Ascending aorta (tissue), 2 donors: Measurements from ENCODE around the gene CLEC4G. TPM values are rescaled to one million over a fixed set of nuclear protein-coding genes. Genes with fewer than 3 reads are reported as not detected.

Source experiments
- DNase-seq, 2 donors: peaks; one replicate each; pipeline ENCODE4 v3.0.0-alpha.2; 2019; ENCODE audit warnings: low spot score in 2 of 2
- H3K27ac ChIP-seq, 2 donors: fragments of 200-600 bp; sonication (generic); one replicate each; pipeline ENCODE4 v1.5.1; 2016 to 2017; ENCODE audit warnings: mild to moderate bottlenecking in 1 of 2
- H3K27me3 ChIP-seq: fragments of 200-600 bp; sonication (generic); one replicate; pipeline ENCODE4 v1.5.1; 2017
- H3K36me3 ChIP-seq, 2 donors: fragments of 200-600 bp; sonication (generic); one replicate each; pipeline ENCODE4 v1.5.1; 2016
- H3K4me1 ChIP-seq, 2 donors: fragments of 200-600 bp; sonication (generic); one replicate each; pipeline ENCODE4 v1.5.1; 2016 to 2017; ENCODE audit warnings: mild to moderate bottlenecking in 1 of 2
- H3K4me3 ChIP-seq, 2 donors: fragments of 200-600 bp; sonication (generic); one replicate each; pipeline ENCODE4 v1.5.1; 2016 to 2017; ENCODE audit warnings: mild to moderate bottlenecking in 1 of 2
- H3K9me3 ChIP-seq, 2 donors: fragments of 200-600 bp; sonication (generic); one replicate each; pipeline ENCODE4 v1.5.1; 2016
- CTCF ChIP-seq, 3 experiments: fragments of 200-600 bp in 2 of 3; fragments of 450-650 bp in 1 of 3; sonication (generic) in 2 of 3; IDR thresholded peaks; one replicate each; pipeline ENCODE4 v1.5.1; 2016 to 2019; ENCODE audit warnings: antibody characterized with exemption in 3 of 3, mild to moderate bottlenecking in 1 of 3, moderate library complexity in 1 of 3
- intact Hi-C: fragments of 100-400 bp; cut with DNase I; formaldehyde crosslinking; loops from one replicate; pipeline ENCODE4 v1.15.1; 2023
- total RNA-seq: library from RNA; depleted of rRNA; stranded (reverse); fragments of >200 nt; gene quantifications from one replicate; pipeline ENCODE4 v1.1.0, GENCODE V29; 2016

CLEC4G gene
- total RNA-seq, 1 donor from 2014 or later, result 1.7 TPM

- Histone ChIP-seq H3K4me3 (peak within 1 kb of the TSS; percentile 98 to 99), H3K27me3 (no peaks in the 10 kb centered on the region), H3K4me1 (peaks cover 4 to 11% of the 10 kb centered on the region in 2 donors), H3K27ac (peak within 1 kb of the TSS; percentile 77 to 81), H3K9me3 (no peaks in the 10 kb centered on the region), H3K36me3 (peaks cover 28 to 33% of the 10 kb centered on the region in 2 donors)
- intact Hi-C loops, result loop anchor here (1.0 to 2.0 kb wide), 5 partner anchors 28 to 578 kb away; partner anchors contain the start of genes PET100 and XAB2
- peak; percentile 55 to 97 (median 73) for TF ChIP-seq CTCF (IDR thresholded peaks at IDR 0.05)
- DNase-seq, result peak; percentile 42 to 91
Observed at GRCh38 chr19:7680606-7681339, 51.1 kb downstream of the CLEC4G start, which contains the start of gene TRAPPC5. Gene TRAPPC5, plus strand, starts transcription at chr19:7680833. Its CDS starts 1,421 bp downstream, at chr19:7682254.

GRCh38 chr19:7679771-7680605, 51.9 kb downstream of the CLEC4G start:
- peak overlapping the region; percentile 98 to 99 for H3K4me3 ChIP-seq
- no peaks in the 10 kb centered on the region for H3K9me3 ChIP-seq
- H3K27ac ChIP-seq, result no peak overlapping the region
- intact Hi-C loops, result loop anchor here (1.0 to 2.0 kb wide), 5 partner anchors 28 to 577 kb away; partner anchors contain the start of genes PET100 and XAB2
- DNase-seq, result no peak
- H3K27me3 ChIP-seq, result no peaks in the 10 kb centered on the region
- H3K36me3 ChIP-seq, result peaks cover 26 to 28% of the 10 kb centered on the region in 2 donors
- no peak for TF ChIP-seq CTCF (IDR thresholded peaks at IDR 0.05)
- H3K4me1 ChIP-seq, result peaks cover 4 to 11% of the 10 kb centered on the region in 2 donors

GRCh38 chr19:7678971-7679751, 52.7 kb downstream of the CLEC4G start:
- DNase-seq, result no peak
- no peaks in the 10 kb centered on the region for H3K9me3 ChIP-seq
- H3K27me3 ChIP-seq, result no peaks in the 10 kb centered on the region
- peaks cover 19 to 20% of the 10 kb centered on the region in 2 donors for H3K36me3 ChIP-seq
- no peak overlapping the region for H3K27ac ChIP-seq
- H3K4me1 ChIP-seq, result peaks cover 4 to 11% of the 10 kb centered on the region in 2 donors
- TF ChIP-seq CTCF (IDR thresholded peaks at IDR 0.05), result no peak
- intact Hi-C loops, result no loop called here
- no peak overlapping the region for H3K4me3 ChIP-seq

Other genes with a start within 250 kb of the CLEC4G start
- gene PEX11G, start 243.1 kb downstream of the CLEC4G start, total RNA-seq, result not detected
- 163 TPM for gene ZNF358, start 216.0 kb downstream of the CLEC4G start, total RNA-seq
- gene MCOLN1, start 209.5 kb downstream of the CLEC4G start, total RNA-seq, result 11.9 TPM
- 190 TPM for gene PNPLA6, start 196.4 kb downstream of the CLEC4G start, total RNA-seq
- not detected for gene CAMSAP3, start 136.2 kb downstream of the CLEC4G start, total RNA-seq
- 18.4 TPM for gene XAB2, start 102.6 kb downstream of the CLEC4G start, total RNA-seq
- not detected for gene PET100, start 102.3 kb downstream of the CLEC4G start, total RNA-seq
- not detected for gene PCP2, start 98.4 kb downstream of the CLEC4G start, total RNA-seq
- 26.6 TPM for gene STXBP2, start 95.0 kb downstream of the CLEC4G start, total RNA-seq
- not detected for gene RETN, start 63.1 kb downstream of the CLEC4G start, total RNA-seq
- gene MCEMP1, start 55.0 kb downstream of the CLEC4G start, total RNA-seq, result not detected
- 166 TPM for gene TRAPPC5, start 51.3 kb downstream of the CLEC4G start, total RNA-seq
- not detected for gene FCER2, start 30.0 kb downstream of the CLEC4G start, total RNA-seq
- 12.6 TPM for gene CD209, start 15.4 kb upstream of the CLEC4G start, total RNA-seq
- not detected for gene CLEC4M, start 31.1 kb upstream of the CLEC4G start, total RNA-seq
- 27.7 TPM for gene EVI5L, start 98.1 kb upstream of the CLEC4G start, total RNA-seq
- gene PRR36, start 142.3 kb upstream of the CLEC4G start, total RNA-seq, result not detected
- gene LRRC8E, start 156.4 kb upstream of the CLEC4G start, total RNA-seq, result not detected
- gene MAP2K7, start 171.8 kb upstream of the CLEC4G start, total RNA-seq, result 37.3 TPM
- gene TGFBR3L, start 182.7 kb upstream of the CLEC4G start, total RNA-seq, result 7.1 TPM
- gene SNAPC2, start 188.2 kb upstream of the CLEC4G start, total RNA-seq, result 30.5 TPM
- gene CTXN1, start 194.0 kb upstream of the CLEC4G start, total RNA-seq, result not detected
- gene TIMM44, start 211.6 kb upstream of the CLEC4G start, total RNA-seq, result 151 TPM